Daoy (cell line): Measurements from ENCODE around the gene ZNF726. TPM values are rescaled to one million over a fixed set of nuclear protein-coding genes. Genes with fewer than 3 reads are reported as not detected.
"Not testable (repeated sequence)": the region's sequence is repeated elsewhere in the genome, so short reads cannot be mapped to it uniquely, and the experiment has no call there.

Experiments used
- DNase-seq: peaks from one replicate; pipeline ENCODE4 v3.0.0-alpha.2; 2015; ENCODE audit warnings: low read depth
- total RNA-seq: library from RNA; depleted of rRNA; stranded (reverse); fragments of >200 nt; shearing (Covaris generic); gene quantifications from 2 replicates; pipeline ENCODE4 v1.2.3, GENCODE V29; 2014; rRNA removed

ZNF726 gene
- total RNA-seq, 1 experiment from 2014 or later, result 8.9 TPM

DNA sequence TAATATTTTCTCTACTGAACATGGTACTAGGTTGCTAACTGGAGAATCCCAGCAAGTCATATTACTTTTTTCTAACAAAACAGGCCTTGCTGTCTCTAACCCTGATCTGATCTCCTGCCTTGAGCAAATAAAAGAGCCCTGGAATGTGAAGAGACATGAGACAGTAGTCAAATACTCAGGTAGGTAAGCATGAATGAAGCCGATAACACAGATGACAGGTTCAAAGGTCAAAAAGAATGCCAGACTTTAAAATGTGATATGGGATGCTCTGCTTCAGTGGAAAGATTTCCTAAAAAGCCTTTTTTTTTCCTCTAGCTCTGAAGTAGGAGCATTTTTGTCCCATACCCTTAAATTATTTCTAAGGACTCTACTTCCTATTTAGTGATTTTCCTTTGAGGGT is 28.7 kb downstream of the ZNF726 start:
- DNase-seq, result no peak

DNA sequence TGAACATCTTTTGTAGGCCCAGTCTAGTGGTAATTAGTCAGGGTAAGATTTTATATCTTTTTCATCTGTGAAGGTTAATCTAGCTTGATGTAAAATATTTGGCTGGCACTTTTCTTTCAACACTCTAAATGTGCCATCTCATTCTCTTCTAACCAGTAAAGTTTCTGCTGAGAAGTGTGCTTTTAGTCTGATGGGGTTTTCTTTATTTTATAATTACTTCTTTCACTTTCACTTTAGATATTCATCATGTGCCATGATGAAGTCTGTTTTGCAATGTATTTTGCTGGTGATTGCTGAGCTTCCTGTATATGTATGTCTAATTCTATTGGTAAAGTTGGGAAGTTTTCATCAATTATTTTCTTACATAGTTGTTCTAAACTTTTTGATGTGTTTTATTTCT is 31.9 kb downstream of the ZNF726 start:
- DNase-seq, result no peak

DNA sequence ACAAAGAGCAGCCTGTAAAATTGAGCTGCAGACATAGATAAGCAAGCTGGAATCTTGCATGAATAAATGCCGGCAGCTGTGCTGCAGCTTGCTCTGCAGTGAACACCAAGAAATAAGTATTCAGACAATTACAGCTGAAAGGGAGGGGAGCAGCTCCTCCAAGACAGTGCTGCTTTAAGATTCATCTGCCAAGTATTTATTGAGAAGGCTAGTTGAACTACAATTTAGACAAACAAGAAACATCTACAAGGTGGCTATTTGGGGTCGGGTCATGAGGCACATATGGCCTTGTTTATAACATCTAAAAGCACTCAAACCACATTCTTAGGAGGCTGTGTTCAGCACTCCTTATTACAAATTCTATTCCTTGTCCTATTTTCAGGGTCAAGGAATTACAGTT is 34.9 kb downstream of the ZNF726 start:
- no peak for DNase-seq

DNA sequence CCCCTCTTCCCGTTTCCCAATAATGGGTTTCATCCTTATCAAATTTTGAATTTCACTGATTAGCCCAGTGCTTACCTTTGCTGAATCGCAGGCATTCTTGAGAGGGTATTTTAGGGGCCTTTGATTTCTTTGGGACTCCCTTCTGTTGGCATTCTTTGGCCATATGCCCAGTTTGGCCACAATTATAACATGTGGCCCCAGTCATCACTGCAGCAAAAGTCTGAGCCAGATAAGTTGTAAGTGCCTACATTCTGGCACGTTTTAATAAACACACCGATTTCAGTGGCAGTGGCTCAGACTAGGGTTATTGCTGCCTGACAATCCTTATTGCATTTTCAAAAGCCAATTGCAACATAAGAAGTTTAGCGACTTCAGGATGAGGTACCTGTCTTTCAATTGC is 41.4 kb downstream of the ZNF726 start:
- DNase-seq, result no peak

DNA sequence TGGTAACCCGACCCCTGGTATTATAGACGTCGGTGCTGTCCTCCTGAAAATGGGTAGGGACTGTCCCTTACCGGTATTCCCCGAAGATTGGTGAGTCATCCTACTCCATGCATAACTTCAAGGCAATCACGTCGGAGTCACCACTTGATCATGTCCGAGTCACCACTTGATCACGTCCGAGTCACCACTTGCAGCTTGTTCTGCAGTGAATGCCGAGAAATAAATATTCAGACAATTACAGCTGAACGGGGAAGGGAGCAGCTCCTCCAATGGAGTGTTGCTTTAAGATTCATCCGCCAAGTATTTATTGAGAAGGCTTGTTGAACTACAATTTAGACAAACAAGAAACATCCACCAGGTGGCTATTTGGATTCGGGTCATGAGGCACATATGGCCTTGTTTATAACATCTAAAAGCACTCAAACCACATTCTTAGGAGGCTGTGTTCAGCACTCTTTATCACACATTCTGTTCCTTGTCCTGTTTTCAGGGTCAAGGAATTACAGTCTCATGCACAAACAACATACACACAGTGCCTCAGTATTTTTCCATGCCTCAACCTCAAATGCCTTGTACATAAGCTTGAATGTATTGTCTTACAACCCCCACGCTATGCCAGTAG is 43.1 kb downstream of the ZNF726 start:
- peak; percentile 68 for DNase-seq

DNA sequence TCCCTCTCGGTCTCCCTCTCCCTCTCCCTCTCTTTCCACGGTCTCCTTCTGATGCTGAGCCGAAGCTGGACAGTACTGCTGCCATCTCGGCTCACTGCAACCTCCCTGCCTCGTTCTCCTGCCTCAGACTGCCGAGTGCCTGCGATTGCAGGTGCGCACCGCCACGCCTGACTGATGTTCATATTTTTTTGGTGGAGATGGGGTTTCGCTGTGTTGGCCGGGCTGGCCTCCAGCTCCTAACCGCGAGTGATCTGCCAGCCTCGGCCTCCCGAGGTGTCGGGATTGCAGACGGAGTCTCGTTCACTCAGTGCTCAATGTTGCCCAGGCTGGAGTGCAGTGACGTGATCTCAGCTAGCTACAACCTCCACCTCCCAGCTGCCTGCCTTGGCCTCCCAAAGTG is 48.7 kb downstream of the ZNF726 start:
- DNase-seq, result not testable (repeated sequence)

DNA sequence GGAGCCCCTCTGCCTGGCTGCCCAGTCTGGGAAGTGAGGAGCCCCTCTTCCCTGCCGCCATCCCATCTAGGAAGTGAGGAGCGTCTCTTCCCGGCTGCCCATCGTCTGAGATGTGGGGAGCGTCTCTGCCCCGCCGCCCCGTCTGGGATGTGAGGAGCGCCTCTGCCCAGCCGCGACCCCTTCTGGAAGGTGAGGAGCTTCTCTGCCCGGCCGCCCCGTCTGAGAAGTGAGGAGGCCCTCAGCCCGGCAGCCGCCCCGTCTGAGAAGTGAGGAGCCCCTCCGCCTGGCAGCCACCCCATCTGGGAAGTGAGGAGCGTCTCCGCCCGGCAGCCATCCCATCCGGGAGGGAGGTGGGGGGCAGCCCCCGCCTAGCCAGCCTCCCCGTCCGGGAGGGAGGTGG is 49.2 kb downstream of the ZNF726 start:
- DNase-seq, result not testable (repeated sequence)

DNA sequence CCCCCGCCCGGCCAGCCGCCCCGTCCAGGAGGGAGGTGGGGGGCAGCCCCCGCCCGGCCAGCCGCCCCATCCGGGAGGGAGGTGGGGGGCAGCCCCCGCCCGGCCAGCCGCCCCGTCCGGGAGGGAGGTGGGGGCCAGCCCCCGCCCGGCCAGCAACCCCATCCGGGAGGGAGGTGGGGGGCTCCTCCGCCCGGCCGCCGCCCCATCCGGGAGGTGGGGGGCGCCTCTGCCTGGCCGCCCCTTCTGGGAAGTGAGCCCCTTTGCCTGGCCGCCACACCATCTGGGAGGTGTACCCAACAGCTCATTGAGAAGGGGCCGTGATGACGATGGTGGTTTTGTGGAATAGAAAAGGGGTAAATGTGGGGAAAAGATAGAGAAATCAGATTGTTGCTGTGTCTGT is 49.6 kb downstream of the ZNF726 start:
- DNase-seq, result not testable (repeated sequence)

DNA sequence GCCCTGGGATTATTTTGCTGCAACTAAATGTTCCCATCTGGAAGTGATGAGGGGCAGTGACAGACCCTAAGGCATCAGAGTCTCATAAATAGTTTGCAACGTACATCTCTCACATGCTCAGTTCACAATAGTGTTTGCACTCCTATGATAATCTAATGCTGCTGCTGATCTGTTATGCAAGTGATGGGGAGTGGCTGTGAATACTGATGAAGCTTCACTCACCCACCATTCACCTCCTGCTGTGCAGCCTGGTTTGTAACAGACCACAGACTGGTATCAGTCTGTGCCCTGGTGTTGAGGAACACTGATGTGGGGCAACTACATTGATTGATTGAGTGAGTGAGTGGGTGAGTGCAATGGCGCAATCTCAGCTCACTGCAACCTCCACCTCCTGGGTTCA is 54.9 kb downstream of the ZNF726 start:
- DNase-seq, result no peak

DNA sequence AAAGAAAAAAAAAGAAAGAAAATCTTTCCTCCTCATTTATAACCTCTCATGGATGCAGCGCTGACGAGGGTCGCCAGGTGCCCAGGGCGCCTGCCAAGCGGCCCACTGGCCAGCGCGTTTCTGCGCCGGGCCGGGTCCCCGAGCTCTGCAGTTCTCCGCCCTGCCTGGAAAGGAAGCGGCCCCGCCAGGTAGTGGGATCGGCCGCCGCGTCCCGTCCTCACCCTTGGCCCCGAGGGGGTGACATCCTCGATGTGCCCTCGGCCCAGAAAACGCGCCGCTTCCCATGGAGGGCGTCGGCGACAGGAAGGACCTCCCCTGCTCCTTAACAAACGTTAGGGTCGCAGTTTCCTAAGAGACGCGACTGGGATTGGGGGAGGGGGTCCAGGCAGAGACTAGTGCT is 56.9 kb downstream of the ZNF726 start:
- DNase-seq, result no peak

DNA sequence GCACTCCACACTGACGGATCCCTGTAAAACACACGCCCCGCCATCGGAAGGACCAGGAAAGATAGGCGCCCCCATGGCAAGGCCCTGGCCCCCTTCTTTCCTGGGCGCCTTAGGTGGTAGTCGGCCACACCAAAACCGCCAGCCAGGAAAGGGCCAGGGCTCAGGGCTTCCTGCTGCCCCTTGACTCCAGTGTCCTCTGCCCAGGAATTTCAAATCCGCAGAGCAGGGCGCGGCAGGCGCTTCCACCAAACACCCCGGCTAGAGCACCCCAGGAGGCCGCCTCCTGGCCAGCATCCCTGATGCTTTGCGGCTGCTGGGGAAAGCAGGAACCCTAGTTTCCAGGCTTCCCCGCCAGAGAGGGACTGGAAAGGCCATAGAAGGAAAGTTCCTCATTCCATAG is 57.5 kb downstream of the ZNF726 start:
- DNase-seq, result no peak

DNA sequence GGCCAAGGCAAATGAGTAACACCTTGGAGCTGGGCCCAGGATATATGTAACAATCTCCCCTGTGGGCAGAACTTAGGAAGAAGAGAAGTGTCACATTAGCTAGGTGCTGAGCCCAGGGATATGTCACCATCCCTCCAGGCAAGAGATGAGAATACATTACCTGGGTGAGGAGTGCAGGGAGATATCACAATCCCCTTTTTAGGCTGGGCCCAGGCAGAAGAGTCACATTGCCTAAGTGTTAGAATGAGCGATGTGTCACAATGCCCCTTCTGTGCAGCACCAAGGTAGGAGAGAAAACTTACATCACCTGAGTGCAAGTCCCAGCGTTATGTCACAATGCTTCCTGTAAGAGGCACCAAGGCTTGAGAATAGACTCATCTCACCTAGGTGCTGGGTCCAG is 60.3 kb downstream of the ZNF726 start:
- DNase-seq, result no peak

DNA sequence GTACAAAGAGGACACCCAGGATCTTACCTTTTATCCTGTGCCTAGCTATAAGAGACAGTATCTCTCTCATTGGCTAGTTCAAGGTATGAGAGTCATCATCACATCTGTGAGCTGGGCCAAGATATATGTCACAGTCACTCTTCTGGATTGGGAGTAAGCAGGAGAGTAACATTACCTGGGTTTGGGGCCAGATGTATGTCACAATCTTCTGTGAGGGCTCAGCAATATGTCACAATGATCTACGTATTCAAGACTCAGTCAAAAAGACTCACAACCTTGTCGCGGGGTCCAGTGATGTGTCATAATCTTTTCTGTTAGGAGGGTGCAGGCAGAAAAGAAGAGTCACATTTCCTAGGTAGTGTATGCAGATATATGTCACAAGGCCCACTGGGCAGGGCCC is 61.9 kb downstream of the ZNF726 start:
- DNase-seq, result not testable (repeated sequence)

DNA sequence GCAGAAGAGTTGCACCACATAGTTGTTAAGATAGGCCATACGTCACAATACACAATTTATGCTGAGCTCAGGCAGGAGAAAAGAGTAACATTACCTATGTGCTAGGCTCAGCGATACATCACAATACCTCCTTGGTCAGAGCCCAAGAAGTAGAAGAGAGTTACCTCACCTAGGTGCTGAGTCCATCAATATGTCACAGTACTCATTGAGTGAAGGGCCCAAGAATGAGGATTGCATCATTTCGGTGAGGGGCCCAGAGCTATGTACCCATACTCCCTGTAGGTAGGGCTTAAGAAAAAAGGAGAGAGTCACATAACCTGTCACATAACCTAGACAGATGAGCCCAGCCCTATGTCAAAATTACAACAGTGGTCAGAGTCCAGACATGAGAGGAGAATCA is 62.6 kb downstream of the ZNF726 start:
- DNase-seq, result not testable (repeated sequence)

DNA sequence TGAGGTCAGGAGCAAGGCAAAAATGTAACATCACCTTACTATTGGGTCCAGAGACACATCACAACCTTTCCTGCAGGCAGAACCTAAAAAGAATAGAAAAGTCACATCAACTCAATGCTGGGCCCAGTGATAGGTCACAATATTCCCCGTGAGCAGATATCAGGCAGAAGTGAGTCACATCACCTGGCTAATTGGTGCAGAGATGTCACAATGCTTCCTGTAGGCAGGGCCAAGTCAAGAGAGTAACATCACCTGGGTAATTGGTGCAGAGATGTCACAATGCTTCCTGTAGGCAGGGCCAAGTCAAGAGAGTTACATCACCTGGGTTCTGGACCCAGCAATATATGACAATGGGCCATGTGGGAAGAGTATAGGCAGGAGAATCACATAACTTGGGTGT is 63.4 kb downstream of the ZNF726 start:
- no peak for DNase-seq

DNA sequence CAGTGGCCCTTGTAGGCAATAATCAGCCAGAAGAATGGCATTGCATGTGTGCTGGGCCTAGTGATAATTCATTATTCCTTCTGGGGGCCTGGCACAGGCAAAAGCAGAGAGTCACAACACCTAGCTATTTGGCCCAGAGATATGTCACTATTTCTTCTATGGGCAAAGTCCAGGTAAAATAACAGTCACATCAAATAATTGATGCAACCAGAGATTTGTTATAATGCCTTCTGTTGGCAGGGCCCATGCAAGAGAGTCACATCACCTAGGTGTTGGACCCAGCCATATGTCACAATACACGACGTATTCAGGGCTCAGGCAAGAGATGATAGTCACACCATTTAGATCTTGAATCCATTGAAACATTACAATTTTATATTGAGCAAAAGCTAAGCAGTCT is 66.1 kb downstream of the ZNF726 start:
- DNase-seq, result no peak

DNA sequence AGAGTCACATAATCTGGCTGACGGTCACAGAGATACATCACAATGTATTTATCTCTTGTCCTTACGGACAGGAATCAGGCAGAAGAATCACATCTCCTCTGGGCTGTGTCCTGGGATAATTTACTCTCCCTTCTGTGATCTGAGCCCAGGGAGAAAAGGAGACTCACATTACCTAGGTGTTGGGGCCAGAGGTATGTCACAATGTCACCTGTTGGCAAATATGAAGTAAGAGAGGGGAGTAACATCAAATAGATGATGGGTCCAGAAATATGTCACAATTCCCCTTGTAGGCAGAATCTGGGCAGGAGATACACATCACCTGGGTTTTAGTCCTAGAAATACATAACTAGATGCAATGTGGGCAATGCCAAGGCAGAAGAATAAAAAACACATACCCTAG is 67.2 kb downstream of the ZNF726 start:
- DNase-seq, result no peak

DNA sequence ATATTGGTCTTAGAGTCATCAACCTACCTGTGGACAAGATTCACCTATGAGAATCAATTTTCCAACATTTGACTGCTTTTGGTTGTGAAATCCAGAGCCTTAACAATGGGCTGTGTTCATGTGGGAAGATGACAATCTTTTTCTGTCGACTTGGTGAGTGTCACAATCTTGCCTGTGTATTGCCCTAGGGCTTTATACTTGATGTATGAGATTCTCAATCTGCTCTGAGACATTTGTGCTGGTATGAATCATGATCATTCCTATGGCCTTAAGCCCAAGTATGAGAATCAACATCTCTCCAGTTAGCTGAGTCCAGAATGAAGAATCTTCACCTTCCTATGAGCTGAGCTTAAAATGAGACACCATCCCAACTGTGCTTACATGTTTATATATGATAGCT is 68.7 kb downstream of the ZNF726 start:
- no peak for DNase-seq

Other genes with a start within 250 kb of the ZNF726 start
- gene ZNF675, start 227.7 kb upstream of the ZNF726 start, total RNA-seq, result 15.4 and 19.8 TPM in 2 replicates
- gene ZNF681, start 156.0 kb upstream of the ZNF726 start, total RNA-seq, result 1.9 and 2.2 TPM in 2 replicates
- 7.4 and 9.9 TPM in 2 replicates for gene ZNF254, start 172.3 kb downstream of the ZNF726 start, total RNA-seq